ENCODE data around the gene IGIP. TPM values are rescaled to one million over a fixed set of nuclear protein-coding genes. Genes with fewer than 3 reads are reported as not detected.

The IGIP gene
- total and polyA plus RNA-seq, 4 donors = 9.6 to 34.4 (median 12.6) TPM

DNA sequence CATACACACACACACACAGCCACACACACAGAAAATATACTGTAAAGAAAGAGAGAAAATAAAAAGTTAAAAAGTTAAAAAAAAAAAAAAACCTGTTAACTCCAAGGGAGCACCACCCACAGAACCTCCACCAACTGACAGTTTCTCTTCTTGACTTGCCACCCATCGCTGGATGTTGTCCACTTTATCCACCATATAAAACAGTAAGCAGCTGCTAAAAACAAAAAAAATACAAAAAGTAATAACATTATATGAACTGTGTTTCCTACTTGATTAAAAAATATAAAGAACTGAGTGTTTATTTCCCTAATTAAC is 10.6 kb upstream of the IGIP start:
- Histone ChIP-seq H3K4me1 (ENCODE audit: control insufficient read depth, insufficient read depth, low read length) (peaks cover 18% of the 10 kb centered on the region), H3K27ac (ENCODE audit: low read depth, low read length) (no peak overlapping the region), H3K4me3 (ENCODE audit: low read depth, low read length) (peak overlapping the region; percentile 65), H3K36me3 (ENCODE audit: control insufficient read depth, insufficient read depth, low read length) (peaks cover 4% of the 10 kb centered on the region), H3K27me3 (ENCODE audit: control insufficient read depth, insufficient read depth, low read length) (peaks cover 29% of the 10 kb centered on the region), H3K9me3 (ENCODE audit: control insufficient read depth, insufficient read depth, low read length) (no peaks in the 10 kb centered on the region)
- no CpG with 5 or more reads among the region's 1 CpG for WGBS (ENCODE audit: insufficient coverage)
- no peak for DNase-seq (ENCODE audit: low read depth in 4 of 6, low spot score in 6 of 6)

DNA sequence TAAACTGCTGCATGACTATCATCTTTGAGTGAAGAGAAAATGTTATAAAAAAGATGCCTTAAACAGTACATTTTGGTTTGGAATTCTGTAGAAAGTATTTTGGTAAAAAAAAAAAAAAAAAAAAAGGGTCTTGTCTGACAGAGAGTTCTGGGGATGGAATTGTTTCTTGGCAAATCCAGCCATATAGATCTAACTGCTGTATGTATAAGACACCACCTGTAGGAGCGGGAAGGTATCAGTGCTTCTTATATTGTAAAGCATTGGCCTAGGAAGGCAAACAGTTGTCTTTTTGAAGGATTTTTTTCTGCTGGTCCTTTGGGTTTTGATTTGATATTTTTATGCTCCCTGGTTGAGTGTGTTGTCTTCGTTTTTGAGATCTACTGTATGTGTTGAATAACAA is 9.0 kb upstream of the IGIP start:
- Histone ChIP-seq H3K4me3 (ENCODE audit: low read depth, low read length) (no peak overlapping the region), H3K27ac (ENCODE audit: low read depth, low read length) (no peak overlapping the region), H3K36me3 (ENCODE audit: control insufficient read depth, insufficient read depth, low read length) (peaks cover 4% of the 10 kb centered on the region), H3K27me3 (ENCODE audit: control insufficient read depth, insufficient read depth, low read length) (peaks cover 17% of the 10 kb centered on the region), H3K9me3 (ENCODE audit: control insufficient read depth, insufficient read depth, low read length) (no peaks in the 10 kb centered on the region), H3K4me1 (ENCODE audit: control insufficient read depth, insufficient read depth, low read length) (peaks cover 18% of the 10 kb centered on the region)
- peak in 1 of 6 donors; percentile 14 for DNase-seq (ENCODE audit: low read depth in 4 of 6, low spot score in 6 of 6)
- 83% methylated on average over 1 of the region's 2 CpGs for WGBS (ENCODE audit: insufficient coverage)

DNA sequence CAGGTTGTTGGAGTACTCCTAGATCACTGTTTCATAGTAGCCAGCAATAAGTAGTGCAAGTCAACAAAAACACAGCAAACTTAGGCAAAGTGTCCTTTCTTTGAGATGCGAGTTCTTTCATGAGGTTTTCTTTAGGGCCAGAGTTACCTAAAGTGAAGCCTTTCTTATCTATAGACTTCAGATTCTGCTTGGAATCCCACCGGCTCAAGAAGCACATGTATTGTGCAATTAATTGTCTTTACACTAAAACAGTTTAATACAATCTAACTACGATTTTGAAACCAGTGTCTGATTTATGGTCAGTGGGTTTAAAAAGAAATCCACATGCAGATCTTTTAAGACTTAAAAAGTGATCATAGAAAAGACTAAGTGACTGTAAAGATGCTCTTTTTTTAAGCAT is 8.2 kb upstream of the IGIP start:
- Histone ChIP-seq H3K27ac (ENCODE audit: low read depth, low read length) (no peak overlapping the region), H3K27me3 (ENCODE audit: control insufficient read depth, insufficient read depth, low read length) (peaks cover 8% of the 10 kb centered on the region), H3K4me1 (ENCODE audit: control insufficient read depth, insufficient read depth, low read length) (peaks cover 18% of the 10 kb centered on the region), H3K4me3 (ENCODE audit: low read depth, low read length) (no peak overlapping the region), H3K36me3 (ENCODE audit: control insufficient read depth, insufficient read depth, low read length) (peaks cover 4% of the 10 kb centered on the region), H3K9me3 (ENCODE audit: control insufficient read depth, insufficient read depth, low read length) (no peaks in the 10 kb centered on the region)
- DNase-seq (ENCODE audit: low read depth in 4 of 6, low spot score in 6 of 6) = no peak
- 86% methylated on average over 1 of the region's 3 CpGs for WGBS (ENCODE audit: insufficient coverage)

DNA sequence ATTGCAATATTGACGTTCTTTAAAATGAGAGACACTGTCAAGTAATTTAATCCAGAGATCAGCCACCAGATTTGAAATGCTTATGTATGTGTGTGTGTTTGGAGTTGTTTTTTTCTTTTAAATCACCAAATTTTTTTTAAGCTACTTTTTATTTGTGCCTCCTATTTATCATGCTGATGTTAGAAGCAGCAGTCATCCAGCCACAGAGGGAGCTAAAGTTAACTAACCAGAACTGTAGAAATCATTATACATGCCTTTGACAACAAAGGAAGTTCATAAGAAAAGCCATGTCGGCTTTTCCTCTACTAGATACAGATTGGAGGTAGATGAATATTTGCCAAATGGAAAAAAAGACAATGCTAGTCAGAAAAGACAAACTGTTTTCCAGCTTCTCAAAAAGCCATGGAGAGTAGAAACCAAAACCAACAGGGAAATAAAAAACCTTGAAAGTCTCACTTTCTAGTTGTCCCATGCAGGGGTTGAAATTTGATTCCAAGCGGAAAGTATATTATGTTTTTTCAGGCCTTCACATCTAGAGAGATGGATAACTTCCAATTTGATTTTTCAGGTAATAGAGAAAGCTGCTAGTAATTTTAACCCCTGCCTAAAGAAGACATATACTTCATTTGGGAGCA is 7.3 kb upstream of the IGIP start:
- H3K4me1 ChIP-seq (ENCODE audit: control insufficient read depth, insufficient read depth, low read length) = peaks cover 10% of the 10 kb centered on the region
- peaks cover 4% of the 10 kb centered on the region for H3K36me3 ChIP-seq (ENCODE audit: control insufficient read depth, insufficient read depth, low read length)
- DNase-seq (ENCODE audit: low read depth in 4 of 6, low spot score in 6 of 6) = peak in 1 of 6 donors; percentile 12
- no peak overlapping the region for H3K27ac ChIP-seq (ENCODE audit: low read depth, low read length)
- WGBS (ENCODE audit: insufficient coverage) = no CpG with 5 or more reads among the region's 3 CpGs
- peaks cover under 1% of the 10 kb centered on the region for H3K27me3 ChIP-seq (ENCODE audit: control insufficient read depth, insufficient read depth, low read length)
- H3K9me3 ChIP-seq (ENCODE audit: control insufficient read depth, insufficient read depth, low read length) = no peaks in the 10 kb centered on the region
- no peak overlapping the region for H3K4me3 ChIP-seq (ENCODE audit: low read depth, low read length)

DNA sequence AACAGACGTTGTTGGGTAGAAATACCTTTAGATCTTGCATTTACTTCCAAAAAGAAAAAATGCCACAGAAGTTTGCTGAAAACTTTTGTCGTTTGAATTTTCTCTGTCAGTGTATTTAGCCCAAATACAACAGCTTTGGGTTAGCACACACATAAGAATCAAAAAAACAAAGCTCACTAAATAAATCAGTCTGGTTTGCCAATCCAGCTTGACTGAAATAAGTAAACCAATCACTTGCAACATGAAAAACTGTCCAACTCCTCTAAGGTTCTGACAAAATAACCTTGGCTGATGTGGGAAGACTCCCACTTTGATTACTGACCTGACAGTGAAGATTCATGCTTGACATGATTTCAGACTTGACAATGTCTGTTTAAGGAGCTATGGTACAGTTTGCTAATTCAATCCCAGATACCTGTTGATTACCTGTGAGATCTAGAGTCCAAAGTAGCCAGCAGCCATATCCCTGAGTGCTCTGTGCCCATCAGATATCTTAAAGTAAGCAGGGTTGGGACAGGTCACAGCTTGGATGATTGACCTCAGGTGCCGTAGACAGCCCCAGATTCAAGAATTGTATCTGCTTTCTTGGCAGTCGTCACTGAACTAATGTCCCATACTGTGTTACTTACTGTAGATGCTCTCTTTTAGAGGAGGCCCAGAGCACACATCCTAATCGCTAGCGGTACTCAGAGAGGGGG is 727 bp downstream of the IGIP start:
- Histone ChIP-seq H3K36me3 (ENCODE audit: control insufficient read depth, insufficient read depth, low read length) (no peaks in the 10 kb centered on the region), H3K9me3 (ENCODE audit: control insufficient read depth, insufficient read depth, low read length) (no peaks in the 10 kb centered on the region), H3K27me3 (ENCODE audit: control insufficient read depth, insufficient read depth, low read length) (no peaks in the 10 kb centered on the region), H3K4me1 (ENCODE audit: control insufficient read depth, insufficient read depth, low read length) (no peaks in the 10 kb centered on the region), H3K27ac (ENCODE audit: low read depth, low read length) (no peak overlapping the region), H3K4me3 (ENCODE audit: low read depth, low read length) (no peak overlapping the region)
- no peak for DNase-seq (ENCODE audit: low read depth in 4 of 6, low spot score in 6 of 6)
- WGBS (ENCODE audit: insufficient coverage) = 90% methylated on average over 3 of the region's 6 CpGs

DNA sequence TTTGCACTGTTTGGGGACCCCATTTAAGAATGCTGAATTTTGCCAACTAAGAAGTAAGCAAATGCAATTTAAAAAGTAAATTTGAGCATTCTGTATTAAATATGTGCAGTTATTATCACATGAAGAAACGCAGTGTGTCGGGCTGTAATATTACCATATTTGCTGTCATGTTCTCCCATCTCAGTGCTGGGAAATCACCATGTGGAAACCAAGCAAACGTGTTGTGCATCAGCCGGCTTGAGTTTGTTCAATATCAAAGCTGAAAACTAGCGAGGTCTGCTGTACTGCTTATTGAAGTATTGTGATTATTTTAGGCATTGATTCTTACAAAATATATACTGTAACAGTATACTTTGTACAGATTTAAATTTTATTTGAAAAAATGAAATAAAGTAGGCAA is 2.6 kb downstream of the IGIP start:
- no CpG with 5 or more reads among the region's 5 CpGs for WGBS (ENCODE audit: insufficient coverage)
- Histone ChIP-seq H3K9me3 (ENCODE audit: control insufficient read depth, insufficient read depth, low read length) (no peaks in the 10 kb centered on the region), H3K27me3 (ENCODE audit: control insufficient read depth, insufficient read depth, low read length) (no peaks in the 10 kb centered on the region), H3K4me3 (ENCODE audit: low read depth, low read length) (no peak overlapping the region), H3K36me3 (ENCODE audit: control insufficient read depth, insufficient read depth, low read length) (no peaks in the 10 kb centered on the region), H3K4me1 (ENCODE audit: control insufficient read depth, insufficient read depth, low read length) (no peaks in the 10 kb centered on the region), H3K27ac (ENCODE audit: low read depth, low read length) (no peak overlapping the region)
- DNase-seq (ENCODE audit: low read depth in 4 of 6, low spot score in 6 of 6) = no peak

DNA sequence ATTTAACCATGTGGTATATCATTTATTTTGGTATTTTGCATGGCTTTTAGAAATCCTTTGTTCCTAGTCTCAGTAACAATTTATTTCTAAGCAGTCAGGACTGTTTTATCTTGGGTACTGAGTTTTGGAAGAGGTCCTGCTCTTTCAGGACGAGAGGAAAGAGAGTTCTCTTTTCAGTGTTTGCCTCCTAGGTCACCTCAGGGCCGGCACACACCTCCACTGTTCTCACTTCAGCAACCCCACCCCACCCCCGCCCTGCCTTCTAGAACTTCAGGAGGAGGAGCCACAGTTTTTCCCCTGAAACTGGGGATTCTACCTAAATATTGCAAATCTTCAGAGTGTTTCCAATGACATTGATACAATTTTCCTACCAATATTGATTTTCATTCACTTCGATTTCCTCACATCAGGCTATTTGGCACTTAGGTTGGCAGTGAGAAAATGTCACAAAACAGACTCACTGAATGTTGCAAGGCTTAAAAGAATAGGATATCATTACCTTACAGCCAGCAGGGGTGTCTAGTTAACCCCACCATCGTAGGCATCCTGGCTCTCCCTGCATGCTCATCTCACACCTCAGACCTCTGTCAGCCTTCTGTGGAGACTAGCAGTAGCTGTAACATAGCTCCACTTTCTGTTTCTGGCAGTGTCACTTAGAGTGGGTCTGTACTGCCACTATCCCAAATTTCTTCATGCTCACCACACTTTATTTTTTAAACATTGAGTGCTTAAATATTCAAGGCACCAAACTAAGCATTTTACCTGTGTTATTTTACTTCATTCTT is 5.4 kb downstream of the IGIP start:
- 50% methylated on average over 1 of the region's 5 CpGs for WGBS (ENCODE audit: insufficient coverage)
- Histone ChIP-seq H3K4me1 (ENCODE audit: control insufficient read depth, insufficient read depth, low read length) (no peaks in the 10 kb centered on the region), H3K36me3 (ENCODE audit: control insufficient read depth, insufficient read depth, low read length) (no peaks in the 10 kb centered on the region), H3K27ac (ENCODE audit: low read depth, low read length) (no peak overlapping the region), H3K4me3 (ENCODE audit: low read depth, low read length) (no peak overlapping the region), H3K9me3 (ENCODE audit: control insufficient read depth, insufficient read depth, low read length) (no peaks in the 10 kb centered on the region), H3K27me3 (ENCODE audit: control insufficient read depth, insufficient read depth, low read length) (no peaks in the 10 kb centered on the region)
- no peak for DNase-seq (ENCODE audit: low read depth in 4 of 6, low spot score in 6 of 6)

DNA sequence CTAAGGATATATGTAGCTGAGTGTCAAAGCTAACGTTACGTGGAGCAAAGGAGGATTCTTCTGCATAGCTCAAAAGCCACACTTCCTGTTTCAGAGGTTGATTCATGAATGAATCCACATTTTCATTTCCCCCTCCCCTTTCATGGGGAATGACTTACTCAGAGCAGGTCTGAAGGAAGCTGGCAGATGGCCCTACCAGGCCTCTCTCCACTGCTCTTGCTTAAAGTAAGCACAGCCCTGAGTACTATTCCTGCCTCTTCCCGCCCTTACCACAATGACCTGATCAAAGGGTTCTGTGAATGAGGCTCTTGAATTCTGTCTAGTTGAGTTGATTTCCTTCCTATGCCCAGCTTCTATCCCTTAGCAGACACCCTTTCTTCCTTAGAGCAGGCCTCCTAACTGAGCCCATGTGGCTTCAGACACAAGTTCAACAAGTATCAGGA is 6.3 kb downstream of the IGIP start:
- H3K9me3 ChIP-seq (ENCODE audit: control insufficient read depth, insufficient read depth, low read length) = no peaks in the 10 kb centered on the region
- no peaks in the 10 kb centered on the region for H3K4me1 ChIP-seq (ENCODE audit: control insufficient read depth, insufficient read depth, low read length)
- no peak overlapping the region for H3K4me3 ChIP-seq (ENCODE audit: low read depth, low read length)
- H3K27me3 ChIP-seq (ENCODE audit: control insufficient read depth, insufficient read depth, low read length) = no peaks in the 10 kb centered on the region
- DNase-seq (ENCODE audit: low read depth in 4 of 6, low spot score in 6 of 6) = no peak
- no CpG with 5 or more reads among the region's 3 CpGs for WGBS (ENCODE audit: insufficient coverage)
- no peaks in the 10 kb centered on the region for H3K36me3 ChIP-seq (ENCODE audit: control insufficient read depth, insufficient read depth, low read length)
- no peak overlapping the region for H3K27ac ChIP-seq (ENCODE audit: low read depth, low read length)

DNA sequence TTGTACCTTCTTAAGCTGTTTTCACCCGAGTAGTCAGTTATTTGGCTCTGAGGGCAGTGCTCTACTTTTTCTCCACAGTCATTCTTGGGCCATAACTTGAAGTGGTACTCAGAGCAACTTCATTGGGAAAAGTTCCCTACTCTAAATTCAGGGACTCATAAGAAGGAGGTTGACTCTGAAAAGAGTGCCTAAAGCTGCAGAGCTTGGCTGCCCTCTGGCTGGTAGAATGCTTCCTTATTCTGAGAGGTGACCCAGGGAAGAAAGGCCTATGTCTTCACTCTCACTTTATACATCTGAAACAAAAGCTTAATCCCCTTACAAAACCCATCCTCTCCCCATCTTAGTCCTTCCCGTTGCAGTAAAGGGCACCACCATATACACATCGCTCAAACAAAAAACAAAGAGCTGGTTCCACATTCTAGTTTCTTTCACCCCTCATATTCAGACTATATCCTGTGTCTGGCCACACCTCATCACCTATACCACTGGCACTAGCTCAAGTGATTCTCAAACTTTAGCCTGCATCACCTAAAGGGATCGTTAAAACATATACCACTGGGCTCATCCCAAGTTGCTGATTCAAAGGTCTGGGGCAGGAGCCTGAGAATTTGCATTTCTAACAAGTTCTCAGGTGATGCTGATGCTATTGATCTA is 7.9 kb downstream of the IGIP start:
- Histone ChIP-seq H3K4me3 (ENCODE audit: low read depth, low read length) (no peak overlapping the region), H3K9me3 (ENCODE audit: control insufficient read depth, insufficient read depth, low read length) (no peaks in the 10 kb centered on the region), H3K27ac (ENCODE audit: low read depth, low read length) (no peak overlapping the region), H3K4me1 (ENCODE audit: control insufficient read depth, insufficient read depth, low read length) (no peaks in the 10 kb centered on the region), H3K27me3 (ENCODE audit: control insufficient read depth, insufficient read depth, low read length) (no peaks in the 10 kb centered on the region), H3K36me3 (ENCODE audit: control insufficient read depth, insufficient read depth, low read length) (no peaks in the 10 kb centered on the region)
- 96% methylated on average over 2 of the region's 4 CpGs for WGBS (ENCODE audit: insufficient coverage)
- DNase-seq (ENCODE audit: low read depth in 4 of 6, low spot score in 6 of 6) = no peak

All from spinal cord (tissue), 10 donors.